CD4-positive, alpha-beta T cell treated with Interleukin-17A for 4 hours (primary cell): ENCODE measurements around the gene RHOV.

Source experiments
- DNase-seq: peaks from one replicate; pipeline ENCODE4 v3.0.0-alpha.2; 2020; ENCODE audit warnings: mixed read lengths

Gene RHOV

GRCh38 chr15:40902605-40903561 is 28.8 kb upstream of the RHOV start:
- DNase-seq: no peak

DNA sequence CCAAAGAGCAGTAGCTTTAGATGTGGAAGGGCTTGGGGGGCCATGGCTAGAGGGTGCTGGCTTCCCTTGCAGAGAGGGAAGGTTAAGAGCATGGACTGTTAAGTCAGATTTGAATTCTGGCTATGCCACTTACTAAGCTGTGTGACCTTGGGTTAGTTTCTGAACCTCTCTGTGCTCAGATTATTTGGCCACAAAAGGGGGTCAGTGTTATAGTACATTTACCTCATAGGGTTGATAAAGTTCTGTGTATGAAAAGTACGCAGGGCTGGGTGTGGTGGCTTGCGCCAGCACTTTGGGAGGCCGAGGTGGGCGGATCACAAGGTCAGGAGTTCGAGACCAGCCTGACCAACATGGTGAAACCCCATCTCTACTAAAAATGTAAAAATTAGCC is 27.0 kb upstream of the RHOV start:
- DNase-seq: no peak

DNA sequence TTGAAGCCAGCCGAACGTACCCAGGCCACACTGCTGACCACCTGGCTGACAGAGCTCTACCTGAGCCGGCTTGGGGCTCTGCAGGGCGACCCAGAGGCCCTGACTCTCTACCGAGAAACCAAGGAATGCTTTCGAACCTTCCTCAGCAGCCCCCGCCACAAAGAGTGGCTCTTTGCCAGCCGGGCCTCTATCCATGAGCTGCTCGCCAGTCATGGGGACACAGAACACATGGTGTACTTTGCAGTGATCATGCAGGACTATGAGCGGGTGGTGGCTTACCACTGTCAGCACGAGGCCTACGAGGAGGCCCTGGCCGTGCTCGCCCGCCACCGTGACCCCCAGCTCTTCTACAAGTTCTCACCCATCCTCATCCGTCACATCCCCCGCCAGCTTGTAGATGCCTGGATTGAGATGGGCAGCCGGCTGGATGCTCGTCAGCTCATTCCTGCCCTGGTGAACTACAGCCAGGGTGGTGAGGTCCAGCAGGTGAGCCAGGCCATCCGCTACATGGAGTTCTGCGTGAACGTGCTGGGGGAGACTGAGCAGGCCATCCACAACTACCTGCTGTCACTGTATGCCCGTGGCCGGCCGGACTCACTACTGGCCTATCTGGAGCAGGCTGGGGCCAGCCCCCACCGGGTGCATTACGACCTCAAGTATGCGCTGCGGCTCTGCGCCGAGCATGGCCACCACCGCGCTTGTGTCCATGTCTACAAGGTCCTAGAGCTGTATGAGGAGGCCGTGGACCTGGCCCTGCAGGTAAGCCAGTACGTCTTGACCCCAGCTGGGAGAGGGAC is 26.4 kb upstream of the RHOV start:
- no peak for DNase-seq

- no peak for DNase-seq
Measured at GRCh38 chr15:40899536-40900207, 25.6 kb upstream of the RHOV start.

DNA sequence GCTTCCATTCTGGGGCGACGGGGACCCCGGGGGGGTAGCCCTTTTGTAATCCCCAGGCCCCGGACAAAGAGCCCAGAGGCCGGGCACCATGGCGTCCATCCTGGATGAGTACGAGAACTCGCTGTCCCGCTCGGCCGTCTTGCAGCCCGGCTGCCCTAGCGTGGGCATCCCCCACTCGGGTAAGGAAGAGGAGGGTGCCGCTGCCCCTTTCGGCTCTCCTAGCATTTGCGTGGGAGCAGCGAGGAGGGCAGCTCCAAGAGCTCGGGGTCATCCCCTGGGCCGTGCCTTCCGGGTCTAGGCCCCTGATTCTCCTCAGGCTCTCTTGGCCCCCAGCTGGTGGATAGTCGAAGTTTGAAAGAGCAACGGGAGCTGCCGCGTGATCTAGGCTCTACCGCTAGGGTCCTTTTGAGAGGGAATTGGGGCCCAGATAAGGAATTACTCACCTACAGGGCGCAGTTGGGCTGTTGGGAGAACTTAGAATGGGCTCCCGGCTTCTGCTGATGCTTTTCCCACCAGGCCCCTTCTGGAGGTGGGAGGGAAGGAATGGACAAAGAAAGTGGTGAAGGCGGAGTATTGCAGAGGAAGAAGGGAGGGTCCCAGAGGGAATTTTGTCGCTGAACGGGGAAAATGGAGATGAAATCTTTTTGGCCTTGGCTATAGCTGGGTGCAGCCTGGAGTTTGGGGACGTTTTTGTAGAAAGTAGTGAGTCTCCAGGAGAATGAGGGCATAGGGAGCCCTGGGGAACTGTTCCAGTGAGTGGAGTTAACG is 20.8 kb upstream of the RHOV start:
- DNase-seq: peak; percentile 61

DNA sequence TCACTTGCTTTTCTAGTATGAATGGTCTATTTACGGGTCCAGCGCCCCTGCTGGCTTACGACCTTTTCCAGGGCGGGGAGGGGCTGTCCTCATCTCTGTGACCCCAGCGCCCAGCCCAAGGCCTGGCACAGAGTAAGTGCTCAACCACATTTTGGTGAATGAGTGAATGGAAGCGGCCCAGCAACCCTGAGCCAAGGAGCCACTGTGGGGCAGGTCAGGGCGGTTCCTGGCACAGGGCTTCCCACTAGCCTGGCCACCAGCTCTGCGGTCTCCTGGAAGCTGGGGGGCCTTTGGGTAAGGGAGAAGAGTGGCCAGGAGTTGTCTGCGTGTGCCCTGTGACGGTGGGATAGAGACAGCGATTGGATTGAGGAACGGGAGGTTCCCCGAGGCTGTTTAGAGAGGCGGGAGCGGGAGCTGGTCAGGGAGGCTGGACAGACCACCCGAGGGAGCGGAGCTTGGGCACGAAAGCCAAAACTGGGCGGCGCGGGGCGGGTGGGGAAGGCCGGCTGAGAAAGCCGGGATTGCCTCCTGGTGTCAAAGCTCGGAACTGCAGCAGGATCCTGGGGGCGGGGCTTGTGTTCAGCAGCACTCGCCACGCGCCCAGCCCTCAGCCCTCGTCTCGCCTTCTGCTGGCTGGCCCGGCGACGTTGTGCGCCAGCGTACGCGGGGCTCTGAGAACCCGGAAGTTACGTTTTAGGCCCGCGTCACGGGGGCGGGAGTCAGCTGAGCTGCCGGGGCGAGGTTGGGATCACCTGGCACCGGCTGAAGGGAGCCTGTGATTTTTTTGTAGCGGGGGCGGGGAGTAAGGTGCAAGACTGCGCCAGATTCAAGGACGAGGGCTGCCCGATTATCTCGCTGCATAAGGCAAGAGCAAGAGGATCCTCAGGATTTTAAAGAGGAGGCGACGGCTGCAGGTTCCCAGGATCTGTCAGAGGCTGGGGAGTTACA is 20.0 kb upstream of the RHOV start, which contains the start of gene VPS18:
Gene VPS18 (plus strand): TSS at position 718 of the 948 bp plus-strand sequence. CDS start 319 bp downstream, outside the sequence.
- DNase-seq: peak; percentile 99

- no peak for DNase-seq
Measured at GRCh38 chr15:40893019-40893670, 19.1 kb upstream of the RHOV start.

GRCh38 chr15:40892447-40893012 is 18.5 kb upstream of the RHOV start:
- no peak for DNase-seq

- DNase-seq: peak; percentile 40
Measured at GRCh38 chr15:40891810-40892446, 17.9 kb upstream of the RHOV start.

GRCh38 chr15:40891138-40891537 is 17.1 kb upstream of the RHOV start:
- DNase-seq: no peak

- DNase-seq: no peak
Measured at GRCh38 chr15:40889112-40889511, 15.1 kb upstream of the RHOV start.

DNA sequence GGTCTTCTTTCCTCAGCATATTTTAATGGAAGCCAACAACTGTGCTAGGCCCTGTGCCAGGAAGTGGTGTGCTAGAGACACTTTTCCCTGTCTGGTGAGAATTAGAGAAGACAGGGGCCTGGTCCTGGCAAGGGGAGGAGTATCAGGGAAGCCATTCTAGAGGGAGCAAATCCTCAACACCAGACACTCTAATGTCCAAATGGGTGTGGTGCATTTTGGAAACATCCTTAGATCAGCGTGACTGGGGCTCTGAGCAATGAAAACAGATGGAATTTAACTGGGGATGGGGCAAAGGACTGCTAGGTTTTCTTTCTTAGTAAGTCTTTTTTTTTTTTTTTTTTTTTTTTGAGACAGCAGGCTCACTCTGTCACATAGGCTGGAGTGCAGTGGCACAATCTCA is 12.6 kb upstream of the RHOV start:
- no peak for DNase-seq

- DNase-seq: no peak
Measured at GRCh38 chr15:40881351-40881750, 7.3 kb upstream of the RHOV start.

DNA sequence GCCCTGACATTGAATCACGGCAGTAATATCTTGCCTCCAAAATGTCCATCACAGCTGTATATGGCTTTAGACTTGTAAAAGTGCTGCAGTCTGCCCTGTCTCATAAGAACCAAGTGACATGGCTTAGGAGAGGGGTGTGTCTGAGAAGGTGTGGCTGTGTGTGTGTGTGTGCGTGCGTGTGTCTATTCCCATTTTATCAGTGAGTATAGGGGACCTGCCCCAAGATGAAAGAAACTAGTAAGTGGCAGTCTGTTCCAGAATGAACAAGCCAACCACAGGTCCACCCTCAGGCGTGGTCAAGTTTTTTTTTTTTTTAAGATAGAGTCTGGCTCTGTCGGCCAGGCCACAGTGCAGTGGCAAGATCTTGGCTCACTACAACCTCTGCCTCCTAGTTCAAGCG is 5.6 kb upstream of the RHOV start:
- no peak for DNase-seq

DNA sequence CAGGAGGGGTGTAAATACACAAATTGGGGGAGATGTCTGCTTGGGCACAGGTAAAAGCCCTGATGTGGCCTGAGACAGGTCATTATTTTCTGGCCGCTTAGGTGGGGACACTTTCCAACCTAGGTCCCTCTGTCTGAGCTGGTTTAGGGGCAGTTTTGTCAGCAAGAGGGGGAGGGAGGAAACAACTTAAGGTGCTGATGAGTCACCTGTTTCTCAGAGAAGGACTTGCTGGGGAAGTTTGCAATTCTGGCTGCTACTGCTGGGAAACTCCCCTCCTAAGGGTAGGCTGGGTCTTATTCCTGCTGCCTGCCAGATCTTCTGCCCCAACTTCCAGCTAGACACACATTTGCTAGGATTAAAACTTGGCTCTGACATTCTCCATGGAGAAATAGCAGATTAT is 4.8 kb upstream of the RHOV start:
- no peak for DNase-seq

GRCh38 chr15:40877694-40878093 is 3.7 kb upstream of the RHOV start:
- DNase-seq: no peak

- no peak for DNase-seq
Measured at GRCh38 chr15:40875991-40876730, 2.1 kb upstream of the RHOV start.

- no peak for DNase-seq
Measured at GRCh38 chr15:40872791-40873693, 992 bp downstream of the RHOV start.
